NT2/D1 (cell line): ENCODE results near the gene OR10H4.

ENCODE experiments used
- SUZ12 ChIP-seq: IDR thresholded peaks from 2 replicates; pipeline ENCODE4 v1.6.1; 2011; ENCODE audit not compliant: insufficient read length, insufficient read depth; ENCODE audit errors: extremely low read depth
- YY1 ChIP-seq: IDR thresholded peaks from 2 replicates; pipeline ENCODE4 v1.6.1; 2011; ENCODE audit not compliant: insufficient read length, insufficient read depth
- ZNF274 ChIP-seq: IDR thresholded peaks from 2 replicates; pipeline ENCODE4 v1.6.1; 2011; ENCODE audit warnings: mild to moderate bottlenecking, low read depth, low read length

DNA sequence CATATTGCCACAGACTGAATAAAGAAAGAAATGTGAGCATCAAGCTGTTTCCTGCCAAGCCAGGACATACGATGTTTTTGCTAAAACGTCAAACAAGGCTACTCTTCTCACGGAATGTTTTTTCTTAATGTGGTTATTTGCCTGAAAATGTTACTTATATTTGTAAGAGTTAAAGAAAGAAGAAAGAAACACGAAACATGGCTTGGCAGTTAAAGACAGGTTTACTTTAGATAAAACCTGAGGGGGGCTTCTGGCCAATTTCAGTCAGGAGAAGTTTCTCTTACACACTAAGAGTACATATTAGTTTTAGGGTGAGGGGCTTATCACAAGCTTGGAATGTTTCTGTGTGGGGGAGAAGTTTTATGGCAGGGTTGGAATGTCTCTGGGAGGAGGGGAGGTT, 4.4 kb upstream of the OR10H4 start:
- TF ChIP-seq YY1 = no peak
- TF ChIP-seq ZNF274 = no peak
- no peak for TF ChIP-seq SUZ12
